NCI-H1048 (cell line): ENCODE data around the gene CAPN7.
"Not testable (repeated sequence)": the region's sequence is repeated elsewhere in the genome, so short reads cannot be mapped to it uniquely, and the experiment has no call there.

ENCODE experiments used
- DNase-seq: peaks from one replicate; lab custom pipeline; 2025; lab: John Stamatoyannopoulos, UW

The CAPN7 gene

DNA sequence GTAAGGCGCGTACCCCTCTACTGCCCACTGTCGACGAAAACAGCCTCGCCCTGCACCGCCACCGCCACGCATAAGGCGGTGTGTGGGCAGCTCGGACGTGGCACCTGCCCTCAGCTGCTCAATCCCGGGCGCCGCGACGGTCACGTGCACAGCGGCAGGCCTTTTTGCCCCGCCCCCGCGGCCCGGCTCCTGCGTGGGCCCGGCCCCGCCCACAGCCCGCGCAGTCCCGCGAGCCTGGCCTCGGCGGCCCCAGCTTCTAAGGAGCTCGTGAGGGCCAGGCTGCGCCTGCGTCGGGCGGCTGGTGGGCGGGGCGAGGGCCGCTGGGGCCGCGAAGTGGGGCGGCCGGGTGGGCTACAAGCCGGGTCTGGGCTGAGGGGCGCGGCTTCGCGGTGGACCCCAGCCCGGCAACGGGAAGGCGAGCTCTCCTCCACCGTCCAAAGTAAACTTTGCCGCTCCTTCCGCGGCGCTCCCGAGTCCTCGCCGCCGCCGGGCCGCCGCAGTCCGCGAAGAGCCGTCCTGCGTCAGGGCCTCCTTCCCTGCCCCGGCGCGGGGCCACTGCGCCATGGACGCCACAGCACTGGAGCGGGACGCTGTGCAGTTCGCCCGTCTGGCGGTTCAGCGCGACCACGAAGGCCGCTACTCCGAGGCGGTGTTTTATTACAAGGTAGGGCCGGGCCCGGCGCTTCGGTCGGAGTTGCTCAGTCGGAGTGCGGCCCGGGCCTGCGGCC, at the start of gene CAPN7:
Gene CAPN7, plus strand, starts transcription at position 313 of the 728 bp plus-strand sequence. Its CDS starts 250 bp downstream, at position 563.
- DNase-seq = no peak

DNA sequence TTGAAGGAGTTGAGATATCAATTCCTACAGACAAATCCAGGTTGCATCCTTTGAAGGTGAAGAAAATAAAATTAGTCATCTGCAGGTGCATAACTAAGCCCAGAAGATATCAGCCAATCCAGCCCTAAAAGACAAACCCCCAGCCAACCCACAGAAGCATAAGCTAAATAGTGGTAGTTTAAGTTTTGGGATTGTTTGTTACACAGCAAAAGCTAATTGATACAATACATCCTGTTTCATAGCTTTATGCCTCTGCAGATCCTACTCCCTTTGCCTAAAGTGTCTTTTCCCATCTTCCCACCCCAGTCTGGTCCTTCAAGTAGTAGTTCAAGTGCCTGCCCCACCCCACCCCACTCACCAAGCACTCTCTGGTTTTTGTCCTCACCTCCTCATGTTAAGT, 48.6 kb upstream of the CAPN7 start:
- DNase-seq = no peak

DNA sequence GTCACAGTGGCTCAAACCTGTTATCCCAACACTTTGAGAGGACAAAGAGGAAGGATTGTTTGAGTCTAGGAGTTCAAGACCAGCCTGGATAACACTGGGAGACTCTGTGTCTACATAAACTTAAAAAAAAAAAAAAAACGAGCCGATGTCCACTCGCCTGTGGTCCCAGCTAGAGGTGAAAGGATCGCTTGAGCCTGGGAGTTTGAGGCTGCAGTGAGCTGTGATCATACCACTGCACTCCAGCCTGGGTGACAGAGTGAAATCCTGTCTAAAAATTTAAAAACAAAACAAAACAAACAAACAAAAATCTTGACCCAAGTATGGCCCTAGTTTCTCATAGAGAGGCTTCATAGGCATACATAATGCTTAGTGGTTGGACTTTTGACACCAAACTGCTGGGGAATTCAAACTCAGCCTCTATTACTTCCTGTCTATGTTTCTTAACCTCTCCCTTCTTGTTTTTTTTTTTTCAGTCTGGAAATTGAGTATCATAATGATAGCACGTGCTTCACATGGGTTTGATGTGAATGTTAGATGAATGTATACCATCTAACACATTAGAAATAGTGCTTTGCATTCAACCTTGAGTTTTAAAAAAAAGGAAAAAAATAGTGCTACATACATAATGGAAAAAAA, 46.4 kb upstream of the CAPN7 start:
- no peak for DNase-seq

GRCh38 chr3:15160662-15161061, 45.4 kb upstream of the CAPN7 start:
- DNase-seq = no peak

DNA sequence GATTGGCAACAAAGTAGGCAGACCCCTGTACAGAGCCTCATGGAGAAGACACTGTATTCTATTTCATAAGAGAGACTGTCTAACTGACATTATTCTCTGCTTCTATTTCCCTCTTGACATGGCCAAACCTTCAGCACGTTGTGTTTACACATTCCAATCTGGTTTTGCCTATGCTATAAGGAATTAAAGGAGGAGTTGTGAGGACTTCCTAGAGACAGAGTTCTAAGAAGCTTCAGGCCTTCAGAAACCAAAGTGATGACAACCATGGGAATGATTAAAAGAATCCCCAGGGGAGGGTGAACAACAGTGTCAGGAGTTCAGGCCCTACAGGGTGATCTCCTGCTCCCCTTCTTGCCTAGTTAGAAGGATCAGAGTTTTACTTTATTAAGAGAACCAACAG, 44.9 kb upstream of the CAPN7 start:
- DNase-seq = no peak

DNA sequence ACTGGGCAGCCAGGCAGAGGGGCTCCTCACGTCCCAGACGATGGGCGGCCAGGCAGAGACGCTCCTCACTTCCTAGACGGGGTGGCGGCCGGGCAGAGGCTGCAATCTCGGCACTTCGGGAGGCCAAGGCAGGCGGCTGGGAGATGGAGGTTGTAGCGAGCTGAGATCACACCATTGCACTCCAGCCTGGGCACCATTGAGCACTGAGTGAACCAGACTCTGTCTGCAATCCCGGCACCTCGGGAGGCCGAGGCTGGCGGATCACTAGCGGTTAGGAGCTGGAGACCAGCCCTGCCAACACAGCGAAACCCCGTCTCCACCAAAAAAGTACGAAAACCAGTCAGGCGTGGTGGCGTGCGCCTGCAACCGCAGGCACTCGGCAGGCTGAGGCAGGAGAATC, 42.4 kb upstream of the CAPN7 start:
- DNase-seq = not testable (repeated sequence)

- no peak for DNase-seq
Observed at GRCh38 chr3:15164340-15164739, 41.7 kb upstream of the CAPN7 start.

- DNase-seq = no peak
Observed at GRCh38 chr3:15165061-15165460, 41.0 kb upstream of the CAPN7 start.

DNA sequence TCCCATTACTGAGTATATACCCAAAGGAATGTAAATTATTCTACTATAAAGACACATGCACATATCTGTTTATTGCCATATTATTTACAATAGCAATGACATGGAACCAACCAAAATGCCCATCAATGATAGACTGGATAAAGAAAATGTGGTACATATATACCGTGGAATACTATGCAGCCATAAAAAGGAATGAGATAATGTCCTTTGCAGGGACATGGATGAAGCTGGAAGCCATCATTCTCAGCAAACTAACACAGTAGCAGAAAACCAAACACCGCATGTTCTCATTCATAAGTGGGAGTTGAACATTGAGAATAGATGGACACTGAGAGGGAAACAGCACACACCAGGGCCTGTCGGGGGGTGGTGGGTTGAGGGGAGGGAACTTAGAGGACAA, 39.7 kb upstream of the CAPN7 start:
- not testable (repeated sequence) for DNase-seq

GRCh38 chr3:15171096-15171495, 35.0 kb upstream of the CAPN7 start:
- no peak for DNase-seq

DNA sequence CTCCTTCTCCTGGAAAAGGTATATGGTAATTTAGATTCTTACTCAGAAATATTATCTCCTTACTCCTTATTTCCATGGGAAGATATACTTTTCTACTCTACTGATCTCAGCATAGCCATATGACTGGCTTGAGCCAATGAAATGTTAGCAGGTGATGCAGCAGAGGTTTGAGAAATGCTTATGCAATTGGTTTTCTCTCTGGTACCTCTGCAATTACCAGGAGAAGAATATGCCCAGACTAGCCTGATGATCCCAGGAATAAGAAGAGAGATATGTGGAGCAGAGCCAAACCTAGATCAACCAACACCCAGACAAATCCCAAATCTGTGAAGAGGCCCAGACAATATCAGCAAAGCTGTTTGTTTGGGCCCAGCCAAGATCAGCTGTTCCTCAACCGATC, 33.2 kb upstream of the CAPN7 start:
- no peak for DNase-seq

GRCh38 chr3:15174953-15175352, 31.1 kb upstream of the CAPN7 start:
- DNase-seq = no peak

- DNase-seq = no peak
Observed at GRCh38 chr3:15175605-15176004, 30.4 kb upstream of the CAPN7 start.

DNA sequence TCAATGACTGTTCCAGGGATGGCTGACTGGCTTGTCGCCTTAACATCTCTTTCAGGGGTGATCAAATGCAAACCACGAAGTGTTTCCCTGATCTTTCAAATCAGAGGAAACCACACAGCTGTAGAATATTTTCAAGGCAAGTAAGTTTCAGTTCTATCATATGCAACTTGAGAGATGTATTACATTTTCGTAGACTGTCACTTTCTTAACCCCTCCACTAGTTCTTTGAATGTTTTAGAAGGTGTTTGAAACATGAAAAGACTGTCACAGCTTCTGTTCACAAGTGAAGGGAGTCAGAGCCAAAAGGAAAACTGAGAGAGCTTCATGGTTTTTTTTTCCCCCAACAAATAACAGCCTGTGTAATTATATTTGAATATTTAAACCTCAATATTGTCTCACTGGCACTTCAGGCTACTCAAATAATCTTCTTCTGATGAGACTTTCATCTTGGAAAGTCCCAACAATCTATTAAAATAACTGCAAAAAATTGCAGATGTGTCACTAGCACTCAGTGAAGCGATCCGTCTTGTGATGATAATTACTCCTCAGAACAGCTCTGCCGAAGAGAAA, 25.9 kb upstream of the CAPN7 start:
- no peak for DNase-seq

- DNase-seq = no peak
Observed at GRCh38 chr3:15181511-15181910, 24.5 kb upstream of the CAPN7 start.

DNA sequence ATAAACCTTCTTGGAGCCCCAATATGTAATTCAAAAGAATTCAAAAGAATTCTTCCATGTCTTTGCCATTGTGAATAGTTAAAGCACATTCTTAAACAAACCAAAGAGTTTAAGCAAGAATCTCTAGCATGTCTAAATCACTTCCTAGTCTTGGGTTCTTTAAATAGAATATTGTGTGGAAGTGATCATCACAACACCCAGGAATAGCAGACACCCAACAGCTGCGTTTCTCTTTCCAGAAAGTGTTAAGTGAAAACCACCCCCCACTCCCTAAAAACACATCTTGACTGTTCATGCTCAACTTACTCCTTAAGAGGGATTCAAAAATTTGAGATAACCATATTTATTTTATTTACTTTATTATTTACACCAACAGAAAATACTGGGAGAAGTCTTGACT, 24.1 kb upstream of the CAPN7 start:
- no peak for DNase-seq

GRCh38 chr3:15183011-15183410, 23.0 kb upstream of the CAPN7 start:
- DNase-seq = no peak

DNA sequence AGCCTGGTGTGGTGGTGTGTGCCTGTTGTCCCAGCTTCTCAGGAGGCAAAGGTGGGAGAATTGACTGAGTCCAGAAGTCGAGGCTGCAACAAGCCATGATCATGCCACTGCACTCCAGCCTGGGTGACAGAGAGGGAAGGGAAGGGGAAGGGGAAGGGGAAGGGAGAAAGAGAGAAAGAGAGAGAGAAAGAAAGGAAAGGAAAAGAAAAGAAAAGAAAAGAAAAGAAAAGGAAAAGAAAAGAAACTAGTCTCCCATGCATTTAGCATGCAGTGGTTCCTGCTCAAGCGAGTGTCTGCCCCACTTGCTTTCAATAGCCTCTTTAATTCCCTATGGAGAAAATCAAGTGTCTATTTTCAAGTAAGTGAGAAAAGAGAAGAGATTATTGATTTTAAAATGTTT, 20.6 kb upstream of the CAPN7 start:
- DNase-seq = no peak

GRCh38 chr3:15186101-15186476, 20.0 kb upstream of the CAPN7 start:
- DNase-seq = no peak

- not testable (repeated sequence) for DNase-seq
Observed at GRCh38 chr3:15186477-15187164, 19.4 kb upstream of the CAPN7 start.

DNA sequence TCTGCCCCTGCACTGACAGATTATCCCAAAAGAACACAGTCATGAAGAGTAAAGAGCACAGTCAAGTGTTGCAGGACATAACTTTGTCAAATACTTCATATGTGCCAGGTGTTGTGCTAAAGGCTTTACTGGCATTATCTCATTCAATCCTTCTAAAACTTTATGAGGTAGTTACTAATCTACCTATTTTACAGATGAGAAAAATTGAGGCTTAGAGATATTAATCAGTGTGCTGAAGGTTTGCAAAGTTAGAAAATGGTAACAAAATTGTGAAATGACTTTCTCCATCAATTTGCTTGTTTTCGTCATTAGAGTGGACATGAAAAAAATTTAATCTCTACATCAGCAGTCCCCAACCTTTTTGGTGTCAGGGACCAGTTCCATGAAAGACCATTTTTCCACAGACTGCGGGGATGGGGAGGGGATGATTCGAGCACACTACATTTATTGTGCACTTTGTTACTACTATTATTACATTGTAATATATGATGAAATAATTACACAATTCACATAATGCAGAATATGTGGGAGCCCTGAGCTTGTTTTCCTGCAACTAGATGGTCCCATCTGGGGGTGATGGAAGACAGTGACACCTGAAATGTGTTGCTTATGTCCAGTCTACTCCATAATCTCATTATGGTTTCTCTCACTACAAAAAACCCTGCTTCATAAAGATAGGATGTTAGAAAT, 8.6 kb upstream of the CAPN7 start:
- no peak for DNase-seq

DNA sequence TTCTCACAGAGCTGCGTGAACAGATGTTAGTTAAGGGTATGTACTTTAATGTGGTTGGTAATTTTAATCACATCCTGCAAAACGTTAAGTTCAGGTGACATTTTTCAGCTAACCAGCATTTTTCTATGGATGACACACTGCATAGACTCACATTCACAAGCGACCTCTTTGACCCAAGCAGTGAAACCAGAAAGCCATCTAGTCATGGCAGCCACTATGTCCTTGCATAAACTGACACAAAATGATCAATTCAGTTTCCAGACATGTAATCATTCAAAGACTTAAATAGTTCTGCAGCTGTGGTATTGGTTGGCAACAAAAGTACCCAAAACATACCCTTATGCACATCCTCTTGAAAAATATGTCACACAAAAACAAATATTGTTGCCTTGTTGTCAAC, 7.4 kb upstream of the CAPN7 start:
- no peak for DNase-seq
